HepG2 (cell line): Measurements from ENCODE around the gene PLSCR4. TPM values are rescaled to one million over a fixed set of nuclear protein-coding genes. Genes with fewer than 3 reads are reported as not detected.
A peak's percentile ranks its signal among the peaks of the same experiment; 100 is the strongest.

ENCODE experiments used
- CENPX ChIP-seq: sonication (generic); formaldehyde crosslinking; IDR thresholded peaks from 2 replicates; pipeline ENCODE4 v1.9.0; 2021; ENCODE audit warnings: mild to moderate bottlenecking, missing genetic modification reagents, moderate library complexity
- FOXM1 ChIP-seq: sonication (generic); formaldehyde crosslinking; IDR thresholded peaks from 2 replicates; pipeline ENCODE4 v1.5.0; 2020; ENCODE audit warnings: missing genetic modification reagents
- GPBP1L1 ChIP-seq: sonication (generic); formaldehyde crosslinking; IDR thresholded peaks from 2 replicates; pipeline ENCODE4 v1.5.0; 2020; ENCODE audit warnings: mild to moderate bottlenecking, missing genetic modification reagents
- IKZF5 ChIP-seq: IDR thresholded peaks from 2 replicates; pipeline ENCODE4 v1.6.1; 2018; ENCODE audit warnings: missing genetic modification reagents, mild to moderate bottlenecking, missing compliant biosample characterization
- MBNL3 ChIP-seq: fragments of 250-450 bp; sonication (Bioruptor Pico); conservative IDR thresholded peaks from 2 replicates; pipeline ENCODE4 v1.8.0; 2022; ENCODE audit warnings: mild to moderate bottlenecking, inconsistent platforms
- NCOR1 ChIP-seq: fragments of 200-600 bp; sonication (generic); IDR thresholded peaks from 2 replicates; pipeline ENCODE4 v1.7.0; 2017; ENCODE audit warnings: antibody characterized with exemption, low read length, borderline replicate concordance
- PHF5A ChIP-seq: IDR thresholded peaks from one replicate; pipeline ENCODE4 v1.6.1; 2018; ENCODE audit warnings: low read depth, missing genetic modification reagents; ENCODE audit not compliant: unreplicated experiment
- RAD51 ChIP-seq: fragments of 450-650 bp; IDR thresholded peaks from 2 replicates; pipeline ENCODE4 v1.6.1; 2016; ENCODE audit warnings: borderline replicate concordance
- STAG1 ChIP-seq: sonication (generic); formaldehyde crosslinking; IDR thresholded peaks from 2 replicates; pipeline ENCODE4 v1.4.0; 2020; ENCODE audit warnings: missing genetic modification reagents
- TCF12 ChIP-seq, 2 experiments: fragments of 450-650 bp in 1 of 2; sonication (generic) in 1 of 2; formaldehyde crosslinking in 1 of 2; IDR thresholded peaks; 2 replicates each; pipeline versions ENCODE4 v1.6.1 to v1.8.0; 2017 to 2022; ENCODE audit warnings: antibody characterized with exemption in 1 of 2, mild to moderate bottlenecking in 1 of 2, missing genetic modification reagents in 1 of 2, moderate library complexity in 1 of 2
- TMF1 ChIP-seq: sonication (generic); formaldehyde crosslinking; IDR thresholded peaks from 2 replicates; pipeline ENCODE4 v1.8.1; 2022; ENCODE audit warnings: low read depth, missing genetic modification reagents
- ZMYM2 ChIP-seq: sonication (generic); formaldehyde crosslinking; IDR thresholded peaks from 2 replicates; pipeline ENCODE4 v1.8.0; 2022; ENCODE audit warnings: mild to moderate bottlenecking, missing genetic modification reagents
- ZNF101 ChIP-seq: sonication (generic); formaldehyde crosslinking; IDR thresholded peaks from 2 replicates; pipeline ENCODE4 v1.4.0; 2020; ENCODE audit warnings: mild to moderate bottlenecking, low read depth, missing genetic modification reagents, borderline replicate concordance
- ZNF260 ChIP-seq: sonication (generic); formaldehyde crosslinking; IDR thresholded peaks from 2 replicates; pipeline ENCODE4 v1.4.0; 2020; ENCODE audit warnings: missing genetic modification reagents, low read depth, mild to moderate bottlenecking, borderline replicate concordance
- ZNF274 ChIP-seq: sonication (generic); formaldehyde crosslinking; IDR thresholded peaks from 2 replicates; pipeline ENCODE4 v1.5.1; 2020; ENCODE audit warnings: mild to moderate bottlenecking, missing genetic modification reagents
- ZNF343 ChIP-seq: sonication (generic); formaldehyde crosslinking; IDR thresholded peaks from 2 replicates; pipeline ENCODE4 v1.4.0; 2020; ENCODE audit warnings: mild to moderate bottlenecking, missing genetic modification reagents
- ZNF468 ChIP-seq: sonication (generic); formaldehyde crosslinking; IDR thresholded peaks from 2 replicates; pipeline ENCODE4 v1.8.0; 2022; ENCODE audit warnings: mild to moderate bottlenecking, moderate library complexity, missing genetic modification reagents
- ZNF646 ChIP-seq: sonication (generic); formaldehyde crosslinking; IDR thresholded peaks from 2 replicates; pipeline ENCODE4 v1.9.0; 2021; ENCODE audit warnings: mild to moderate bottlenecking, missing genetic modification reagents
- ZNF776 ChIP-seq: sonication (generic); formaldehyde crosslinking; IDR thresholded peaks from 2 replicates; pipeline ENCODE4 v1.4.0; 2020; ENCODE audit warnings: mild to moderate bottlenecking, missing genetic modification reagents
- polyA plus RNA-seq, 8 experiments: library from polyadenylated mRNA; depleted of rRNA in 3 of 8; stranded (reverse) in 7 of 8; unstranded in 1 of 8; fragments of >200 nt; fragmentation: Illumina TruSeq in 4 of 8; extraction: Trizol in 4 of 8; gene quantifications; 2 replicates each; pipeline versions ENCODE4 v1.2.1 to v1.2.3, GENCODE V29; 2011 to 2016; ENCODE audit warnings: low read depth in 4 of 8, missing spikeins in 1 of 8, mixed read lengths in 1 of 8; ENCODE audit not compliant: insufficient read depth in 1 of 8
- total RNA-seq, 5 experiments: library from RNA; depleted of rRNA; stranded (reverse); fragments of >200 nt; fragmentation: Illumina TruSeq; extraction: Trizol; gene quantifications; 2 replicates each; pipeline ENCODE4 v1.2.3, GENCODE V29; 2016; ENCODE audit warnings: low read depth in 1 of 5

The PLSCR4 gene
- total and polyA plus RNA-seq, 2 of the 13 experiments (the other 11 are each of a cell fraction or from before 2014, with no cell fraction given), result 1.5 to 59.0 TPM

- TF ChIP-seq ZNF646 (no peak), GPBP1L1 (CRISPR knock-in tag) (no peak), TMF1 (no peak), TCF12 (IDR thresholded peaks at IDR 0.05) (no peak), TCF12 (CRISPR knock-in tag; IDR thresholded peaks at IDR 0.05) (no peak), MBNL3 (CRISPR knock-in tag) (no peak), RAD51 (no peak), ZNF468 (CRISPR knock-in tag) (no peak), PHF5A (CRISPR knock-in tag) (no peak), CENPX (CRISPR knock-in tag) (no peak), IKZF5 (no peak), FOXM1 (no peak), NCOR1 (no peak), ZMYM2 (no peak), ZNF101 (no peak), ZNF274 (CRISPR knock-in tag) (0 out of 2 replicates have a peak, but pooled peaks have one; percentile 58), ZNF776 (CRISPR knock-in tag) (peak; percentile 62; the same call in 1 of the 2 replicates), ZNF260 (CRISPR knock-in tag) (no peak), ZNF343 (CRISPR knock-in tag) (0 out of 2 replicates have a peak, but pooled peaks have one; percentile 30), STAG1 (CRISPR knock-in tag) (no peak)
These were observed at the start of gene PLSCR4 (continued) for GRCh38 chr3:146250449-146251382.
